ENCODE results near the gene ETNPPL. TPM values are rescaled to one million over a fixed set of nuclear protein-coding genes. Genes with fewer than 3 reads are reported as not detected.

Gene ETNPPL
- total RNA-seq, 2 experiments from 2014 or later: not detected

- H3K4me3 Mint-ChIP-seq: no peak overlapping the region
- no peak for ATAC-seq
- H3K9me3 Mint-ChIP-seq (ENCODE audit: insufficient read depth): no peaks in the 10 kb centered on the region
- no peak for DNase-seq
- no peaks in the 10 kb centered on the region for H3K4me1 Mint-ChIP-seq (ENCODE audit: low read depth)
- POLR2A ChIA-PET: no interaction called here
- H3K27ac Mint-ChIP-seq: no peak overlapping the region
- CTCF ChIA-PET: no interaction called here
- no peaks in the 10 kb centered on the region for H3K27me3 Mint-ChIP-seq (ENCODE audit: low read depth)
- no peaks in the 10 kb centered on the region for H3K36me3 Mint-ChIP-seq (ENCODE audit: low read depth)
Measured at GRCh38 chr4:108783665-108784463, 21.0 kb upstream of the ETNPPL start.

- CTCF ChIA-PET: interaction anchor here (0.6 kb wide), 1 partner anchor 207 kb away, joined by 4 read pairs; no protein-coding TSS in a partner anchor
- POLR2A ChIA-PET: interaction anchor here (0.6 kb wide), 1 partner anchor 958 kb away, joined by 3 read pairs; no protein-coding TSS in a partner anchor
- Mint-ChIP-seq H3K4me3 (no peak overlapping the region), H3K36me3 (ENCODE audit: low read depth) (no peaks in the 10 kb centered on the region), H3K4me1 (ENCODE audit: low read depth) (no peaks in the 10 kb centered on the region), H3K9me3 (ENCODE audit: insufficient read depth) (no peaks in the 10 kb centered on the region), H3K27me3 (ENCODE audit: low read depth) (peaks cover 9% of the 10 kb centered on the region), H3K27ac (no peak overlapping the region)
- DNase-seq (no peak), ATAC-seq (no peak)
Measured at GRCh38 chr4:108779958-108780357, 17.1 kb upstream of the ETNPPL start.

GRCh38 chr4:108777388-108777787 lies 14.5 kb upstream of the ETNPPL start:
- DNase-seq: no peak
- Mint-ChIP-seq H3K9me3 (ENCODE audit: insufficient read depth) (no peaks in the 10 kb centered on the region), H3K4me3 (no peak overlapping the region), H3K36me3 (ENCODE audit: low read depth) (no peaks in the 10 kb centered on the region), H3K27me3 (ENCODE audit: low read depth) (peaks cover 9% of the 10 kb centered on the region), H3K27ac (no peak overlapping the region), H3K4me1 (ENCODE audit: low read depth) (no peaks in the 10 kb centered on the region)
- no peak for ATAC-seq
- ChIA-PET POLR2A (no interaction called here), CTCF (no interaction called here)

GRCh38 chr4:108775921-108776320 lies 13.1 kb upstream of the ETNPPL start:
- no peaks in the 10 kb centered on the region for H3K9me3 Mint-ChIP-seq (ENCODE audit: insufficient read depth)
- H3K4me3 Mint-ChIP-seq: no peak overlapping the region
- no peaks in the 10 kb centered on the region for H3K4me1 Mint-ChIP-seq (ENCODE audit: low read depth)
- POLR2A ChIA-PET: no interaction called here
- ATAC-seq (no peak), DNase-seq (no peak)
- H3K36me3 Mint-ChIP-seq (ENCODE audit: low read depth): no peaks in the 10 kb centered on the region
- CTCF ChIA-PET: no interaction called here
- H3K27me3 Mint-ChIP-seq (ENCODE audit: low read depth): peaks cover 9% of the 10 kb centered on the region
- no peak overlapping the region for H3K27ac Mint-ChIP-seq

- ATAC-seq (no peak), DNase-seq (no peak)
- Mint-ChIP-seq H3K27ac (no peak overlapping the region), H3K4me1 (ENCODE audit: low read depth) (no peaks in the 10 kb centered on the region), H3K9me3 (ENCODE audit: insufficient read depth) (no peaks in the 10 kb centered on the region), H3K4me3 (no peak overlapping the region), H3K36me3 (ENCODE audit: low read depth) (no peaks in the 10 kb centered on the region), H3K27me3 (ENCODE audit: low read depth) (peaks cover 11% of the 10 kb centered on the region)
- CTCF ChIA-PET: no interaction called here
- POLR2A ChIA-PET: no interaction called here
Measured at GRCh38 chr4:108774809-108775530, 12.1 kb upstream of the ETNPPL start.

- no peaks in the 10 kb centered on the region for H3K4me1 Mint-ChIP-seq (ENCODE audit: low read depth)
Measured at GRCh38 chr4:108772402-108772801, 9.5 kb upstream of the ETNPPL start.

GRCh38 chr4:108766058-108766457 lies 3.2 kb upstream of the ETNPPL start:
- Mint-ChIP-seq H3K4me1 (ENCODE audit: low read depth) (peaks cover 10% of the 10 kb centered on the region), H3K36me3 (ENCODE audit: low read depth) (no peaks in the 10 kb centered on the region), H3K27ac (no peak overlapping the region), H3K4me3 (no peak overlapping the region), H3K9me3 (ENCODE audit: insufficient read depth) (no peaks in the 10 kb centered on the region), H3K27me3 (ENCODE audit: low read depth) (peaks cover 33% of the 10 kb centered on the region)
- DNase-seq (no peak), ATAC-seq (no peak)
- CTCF ChIA-PET: no interaction called here
- POLR2A ChIA-PET: no interaction called here

More at GRCh38 chr4:108772402-108772801, 9.5 kb upstream of the ETNPPL start:
- ChIA-PET CTCF (no interaction called here), POLR2A (no interaction called here)
- peaks cover 11% of the 10 kb centered on the region for H3K27me3 Mint-ChIP-seq (ENCODE audit: low read depth)
- H3K36me3 Mint-ChIP-seq (ENCODE audit: low read depth): no peaks in the 10 kb centered on the region
- no peak overlapping the region for H3K27ac Mint-ChIP-seq
- no peak for DNase-seq
- no peak for ATAC-seq
- H3K4me3 Mint-ChIP-seq: no peak overlapping the region
- H3K9me3 Mint-ChIP-seq (ENCODE audit: insufficient read depth): no peaks in the 10 kb centered on the region

GRCh38 chr4:108763986-108764385 lies 1.1 kb upstream of the ETNPPL start:
- peaks cover 10% of the 10 kb centered on the region for H3K4me1 Mint-ChIP-seq (ENCODE audit: low read depth)
- no peak overlapping the region for H3K4me3 Mint-ChIP-seq
- ATAC-seq (no peak), DNase-seq (no peak)
- ChIA-PET CTCF (no interaction called here), POLR2A (no interaction called here)
- H3K27me3 Mint-ChIP-seq (ENCODE audit: low read depth): peaks cover 41% of the 10 kb centered on the region
- no peak overlapping the region for H3K27ac Mint-ChIP-seq
- no peaks in the 10 kb centered on the region for H3K36me3 Mint-ChIP-seq (ENCODE audit: low read depth)
- no peaks in the 10 kb centered on the region for H3K9me3 Mint-ChIP-seq (ENCODE audit: insufficient read depth)

GRCh38 chr4:108763226-108763593 lies 357 bp upstream of the ETNPPL start:
- ATAC-seq (no peak), DNase-seq (no peak)
- POLR2A ChIA-PET: no interaction called here
- H3K27ac Mint-ChIP-seq: no peak overlapping the region
- H3K9me3 Mint-ChIP-seq (ENCODE audit: insufficient read depth): no peaks in the 10 kb centered on the region
- no peaks in the 10 kb centered on the region for H3K36me3 Mint-ChIP-seq (ENCODE audit: low read depth)
- H3K4me1 Mint-ChIP-seq (ENCODE audit: low read depth): peaks cover 10% of the 10 kb centered on the region
- H3K27me3 Mint-ChIP-seq (ENCODE audit: low read depth): peaks cover 41% of the 10 kb centered on the region
- CTCF ChIA-PET: no interaction called here
- H3K4me3 Mint-ChIP-seq: peak overlapping the region; percentile 72

GRCh38 chr4:108758498-108758897 lies 4.4 kb downstream of the ETNPPL start:
- peaks cover 10% of the 10 kb centered on the region for H3K4me1 Mint-ChIP-seq (ENCODE audit: low read depth)
- peaks cover 30% of the 10 kb centered on the region for H3K27me3 Mint-ChIP-seq (ENCODE audit: low read depth)
- no peak overlapping the region for H3K4me3 Mint-ChIP-seq
- no peaks in the 10 kb centered on the region for H3K36me3 Mint-ChIP-seq (ENCODE audit: low read depth)
- ChIA-PET CTCF (no interaction called here), POLR2A (no interaction called here)
- no peak overlapping the region for H3K27ac Mint-ChIP-seq
- no peak for ATAC-seq
- no peak for DNase-seq
- no peaks in the 10 kb centered on the region for H3K9me3 Mint-ChIP-seq (ENCODE audit: insufficient read depth)

GRCh38 chr4:108754327-108754726 lies 8.5 kb downstream of the ETNPPL start:
- Mint-ChIP-seq H3K27ac (no peak overlapping the region), H3K27me3 (ENCODE audit: low read depth) (peaks cover 12% of the 10 kb centered on the region), H3K9me3 (ENCODE audit: insufficient read depth) (no peaks in the 10 kb centered on the region), H3K4me3 (no peak overlapping the region), H3K36me3 (ENCODE audit: low read depth) (no peaks in the 10 kb centered on the region), H3K4me1 (ENCODE audit: low read depth) (no peaks in the 10 kb centered on the region)
- no peak for DNase-seq
- CTCF ChIA-PET: no interaction called here
- no peak for ATAC-seq
- POLR2A ChIA-PET: no interaction called here

GRCh38 chr4:108751321-108751720 lies 11.5 kb downstream of the ETNPPL start:
- ChIA-PET POLR2A (no interaction called here), CTCF (no interaction called here)
- Mint-ChIP-seq H3K36me3 (ENCODE audit: low read depth) (no peaks in the 10 kb centered on the region), H3K4me1 (ENCODE audit: low read depth) (peaks cover 3% of the 10 kb centered on the region), H3K27ac (no peak overlapping the region), H3K9me3 (ENCODE audit: insufficient read depth) (no peaks in the 10 kb centered on the region), H3K4me3 (no peak overlapping the region), H3K27me3 (ENCODE audit: low read depth) (peaks cover 12% of the 10 kb centered on the region)
- DNase-seq (no peak), ATAC-seq (no peak)

All from activated CD8-positive, alpha-beta T cell treated with anti-CD3 and anti-CD28 coated beads, Interleukin-2, amount 10 ng/mL, durations not matched to agents 7 days and 5 days (primary cell).